ENCODE data around the gene TSACC.
A peak's percentile ranks its signal among the peaks of the same experiment; 100 is the strongest.
"Not testable (repeated sequence)": the region's sequence is repeated elsewhere in the genome, so short reads cannot be mapped to it uniquely, and the experiment has no call there.

TSACC gene

DNA sequence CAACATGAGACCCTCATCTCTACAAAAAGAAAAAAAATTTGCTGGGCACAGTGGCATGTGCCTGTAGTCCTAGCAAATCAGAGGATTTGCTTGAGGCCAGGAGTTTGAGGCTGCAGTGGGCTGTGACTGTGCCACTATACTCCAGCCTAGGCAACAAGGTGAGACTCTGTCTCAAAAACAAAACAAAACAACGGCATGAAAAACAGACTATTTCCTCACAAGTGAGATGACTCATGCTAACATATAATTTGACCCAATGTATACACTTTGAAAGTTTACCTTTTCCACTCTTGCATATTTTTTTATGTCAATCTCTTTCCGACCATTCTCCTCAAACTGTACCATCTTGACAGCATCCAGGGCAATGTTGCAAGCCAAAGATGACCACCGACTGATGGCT, 17.8 kb upstream of the TSACC start:
- H3K4me3 ChIP-seq (ENCODE audit: low read depth, low read length): no peak overlapping the region
- TF ChIP-seq, protein P1, sequence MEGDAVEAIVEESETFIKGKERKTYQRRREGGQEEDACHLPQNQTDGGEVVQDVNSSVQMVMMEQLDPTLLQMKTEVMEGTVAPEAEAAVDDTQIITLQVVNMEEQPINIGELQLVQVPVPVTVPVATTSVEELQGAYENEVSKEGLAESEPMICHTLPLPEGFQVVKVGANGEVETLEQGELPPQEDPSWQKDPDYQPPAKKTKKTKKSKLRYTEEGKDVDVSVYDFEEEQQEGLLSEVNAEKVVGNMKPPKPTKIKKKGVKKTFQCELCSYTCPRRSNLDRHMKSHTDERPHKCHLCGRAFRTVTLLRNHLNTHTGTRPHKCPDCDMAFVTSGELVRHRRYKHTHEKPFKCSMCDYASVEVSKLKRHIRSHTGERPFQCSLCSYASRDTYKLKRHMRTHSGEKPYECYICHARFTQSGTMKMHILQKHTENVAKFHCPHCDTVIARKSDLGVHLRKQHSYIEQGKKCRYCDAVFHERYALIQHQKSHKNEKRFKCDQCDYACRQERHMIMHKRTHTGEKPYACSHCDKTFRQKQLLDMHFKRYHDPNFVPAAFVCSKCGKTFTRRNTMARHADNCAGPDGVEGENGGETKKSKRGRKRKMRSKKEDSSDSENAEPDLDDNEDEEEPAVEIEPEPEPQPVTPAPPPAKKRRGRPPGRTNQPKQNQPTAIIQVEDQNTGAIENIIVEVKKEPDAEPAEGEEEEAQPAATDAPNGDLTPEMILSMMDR (IDR thresholded peaks at IDR 0.05; ENCODE audit: low read depth, low read length): no peak

DNA sequence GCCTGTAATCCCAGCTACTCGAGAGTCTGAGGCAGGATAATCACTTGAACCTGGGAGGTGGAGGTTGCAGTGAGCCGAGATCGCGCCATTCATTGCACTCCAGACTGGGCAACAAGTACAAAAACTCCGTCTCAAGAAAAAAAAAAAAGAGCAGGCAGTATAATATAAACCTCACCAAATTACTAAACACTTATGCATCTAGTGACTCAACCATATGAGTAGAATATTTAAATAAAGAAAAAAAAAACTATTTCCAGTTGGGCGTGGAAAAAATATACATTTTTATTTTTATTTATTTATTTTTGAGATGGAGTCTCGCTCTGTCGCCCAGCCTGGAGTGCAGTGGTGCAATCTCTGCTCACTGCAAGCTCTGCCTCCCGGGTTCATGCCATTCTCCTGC, 15.1 kb upstream of the TSACC start:
- H3K4me3 ChIP-seq (ENCODE audit: low read depth, low read length): not testable (repeated sequence)

DNA sequence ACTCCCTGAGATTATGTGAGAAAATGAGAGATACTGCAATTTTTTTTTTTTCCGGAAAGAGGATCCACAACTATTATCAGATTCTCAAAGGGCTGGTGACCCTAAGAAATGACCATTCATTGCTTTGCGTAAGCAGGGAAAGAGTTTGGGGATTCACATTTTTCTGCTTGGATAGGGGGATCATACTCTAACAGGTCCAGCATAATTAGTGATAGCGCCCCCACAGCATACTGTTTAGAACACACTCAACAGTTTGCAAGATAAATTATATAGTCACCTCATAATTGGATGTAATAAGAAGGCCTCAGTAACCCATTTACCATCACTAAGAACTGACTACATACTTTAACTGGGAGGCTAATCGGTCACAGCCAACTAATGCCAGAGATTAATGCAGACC, 2.1 kb upstream of the TSACC start:
- TF ChIP-seq, protein P1 (IDR thresholded peaks at IDR 0.05; ENCODE audit: low read depth, low read length): no peak
- H3K4me3 ChIP-seq (ENCODE audit: low read depth, low read length): peak overlapping the region; percentile 98

DNA sequence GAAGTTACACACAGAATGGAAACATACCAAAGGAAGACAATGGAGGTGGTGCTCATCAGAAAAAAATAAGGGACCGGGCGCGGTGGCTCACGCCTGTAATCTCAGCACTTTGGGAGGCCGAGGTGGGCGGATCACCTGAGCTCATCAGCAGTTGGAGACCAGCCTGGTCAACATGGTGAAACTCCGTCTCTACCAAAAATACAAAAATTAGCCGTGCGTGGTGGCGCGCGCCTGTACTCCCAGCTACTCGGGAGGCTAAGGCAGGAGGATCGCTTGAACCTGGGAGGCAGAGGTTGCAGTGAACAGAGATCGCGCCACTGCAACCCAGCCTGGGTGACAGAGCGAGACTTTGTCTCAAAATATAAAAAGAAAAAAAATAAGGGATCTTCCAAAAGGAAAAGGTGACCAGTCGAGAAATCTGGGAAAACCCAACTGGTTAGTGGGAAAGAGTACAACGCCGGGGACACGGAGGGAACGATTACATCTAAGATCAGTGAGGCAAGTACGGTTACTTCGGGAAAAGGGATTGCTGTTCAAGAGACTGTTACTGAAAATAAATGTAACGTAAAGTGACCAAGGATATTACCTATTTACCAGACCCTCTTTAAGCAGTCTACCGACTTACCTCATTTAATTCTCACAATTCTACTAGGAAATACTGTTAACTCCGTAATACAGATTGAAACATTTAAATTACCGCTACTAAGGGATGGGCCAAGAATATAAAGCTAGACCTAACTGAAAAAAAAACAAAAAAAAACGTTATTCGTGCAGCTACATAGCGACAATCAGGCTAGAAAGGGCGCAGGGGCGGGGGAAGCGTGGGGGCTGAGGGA, 1.1 kb upstream of the TSACC start:
- TF ChIP-seq, protein P1 (IDR thresholded peaks at IDR 0.05; ENCODE audit: low read depth, low read length): no peak

DNA sequence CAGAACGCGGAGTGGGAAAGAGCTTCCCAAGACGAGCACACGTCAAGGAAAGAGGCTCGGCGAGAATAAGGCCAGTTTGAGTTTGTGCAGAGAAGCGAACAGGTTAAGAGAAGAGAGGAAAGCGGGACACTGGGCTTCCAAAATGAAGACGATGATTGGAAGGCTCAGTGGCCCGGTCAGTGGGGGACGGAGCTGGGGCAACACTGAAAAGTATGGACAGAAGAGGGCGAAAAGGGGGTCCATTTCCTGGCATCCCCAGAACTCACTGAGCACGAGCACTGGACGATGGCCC, 492 bp upstream of the TSACC start:
- TF ChIP-seq, protein P1 (IDR thresholded peaks at IDR 0.05; ENCODE audit: low read depth, low read length): no peak
- H3K4me3 ChIP-seq (ENCODE audit: low read depth, low read length): peak overlapping the region; percentile 98

More for the DNA sequence above, 1.1 kb upstream of the TSACC start:
- peak overlapping the region; percentile 98 for H3K4me3 ChIP-seq (ENCODE audit: low read depth, low read length)

DNA sequence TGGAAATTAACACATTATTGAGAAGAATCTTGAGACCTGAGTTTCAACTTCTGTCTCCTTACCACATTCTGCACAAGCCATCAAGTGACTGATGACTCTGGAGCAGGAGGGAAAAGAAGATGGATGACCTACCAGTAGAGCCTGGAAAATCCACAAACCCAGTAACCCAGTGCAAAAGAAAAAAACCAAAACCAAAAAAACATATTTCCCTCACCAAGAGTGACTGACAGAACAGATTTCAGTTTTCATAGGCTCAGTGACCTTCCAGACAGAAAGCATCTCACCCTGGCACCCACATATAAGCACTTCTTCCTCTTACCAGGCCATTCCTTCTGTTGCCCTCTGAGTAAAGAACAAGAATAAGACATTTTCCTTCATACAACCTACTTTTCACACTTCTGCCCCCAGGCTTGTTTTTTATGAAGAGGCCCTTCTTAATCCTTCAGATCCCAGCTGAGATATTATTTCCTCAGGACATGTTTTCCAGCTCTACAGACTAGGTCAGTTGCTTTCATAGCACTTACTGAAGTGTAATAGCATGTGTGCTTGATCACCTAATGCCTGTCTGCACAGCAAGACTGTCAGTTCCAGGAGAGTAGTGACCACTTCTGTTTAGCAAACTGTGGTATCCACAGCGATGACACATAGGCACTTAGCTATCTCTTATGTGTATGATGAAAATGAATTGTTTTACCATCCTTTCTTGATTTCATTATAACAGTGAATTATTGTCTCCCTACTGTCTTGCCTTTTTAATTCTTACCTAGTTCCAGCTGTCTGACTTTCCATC, 4.0 kb downstream of the TSACC start:
- TF ChIP-seq, protein P1 (IDR thresholded peaks at IDR 0.05; ENCODE audit: low read depth, low read length): no peak
- no peak overlapping the region for H3K4me3 ChIP-seq (ENCODE audit: low read depth, low read length)

DNA sequence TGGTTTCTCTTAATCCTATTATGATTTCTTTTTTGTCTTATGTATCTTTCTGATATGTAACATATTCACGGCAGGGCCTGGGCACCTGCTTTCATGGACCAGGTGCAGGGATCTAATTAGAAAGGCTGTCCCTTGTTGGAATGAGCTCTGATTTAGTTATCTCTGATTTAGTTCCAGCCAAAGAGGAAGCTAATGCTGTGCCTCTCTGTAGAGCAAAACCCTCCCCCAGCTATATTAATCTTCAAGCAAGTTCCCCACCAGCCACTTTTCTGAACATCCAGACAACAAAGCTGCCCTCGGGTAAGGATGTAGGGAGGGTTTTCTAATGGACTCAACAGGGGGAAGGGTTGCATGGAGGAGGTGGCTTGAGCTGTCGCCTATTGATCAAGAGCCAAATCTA, 6.1 kb downstream of the TSACC start:
- TF ChIP-seq, protein P1 (IDR thresholded peaks at IDR 0.05; ENCODE audit: low read depth, low read length): no peak
- H3K4me3 ChIP-seq (ENCODE audit: low read depth, low read length): no peak overlapping the region

DNA sequence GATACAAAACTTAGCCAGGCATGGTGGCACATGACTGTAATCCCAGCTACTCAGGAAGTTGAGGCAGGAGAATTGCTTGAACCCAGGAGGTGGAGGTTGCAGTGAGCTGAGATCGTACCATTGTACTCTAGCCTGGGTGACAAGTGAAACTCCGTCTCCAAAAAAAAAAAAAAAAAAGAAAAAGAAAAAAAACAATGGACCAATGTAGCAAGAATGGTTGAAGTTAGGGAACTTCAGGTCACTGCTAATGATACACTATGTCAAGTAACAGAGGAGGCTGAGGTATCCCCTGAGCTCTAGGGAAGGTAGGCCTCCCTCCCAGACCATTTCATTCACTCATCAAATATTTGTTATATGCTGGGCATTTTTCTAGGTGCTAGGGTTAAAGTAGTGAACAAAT, 7.7 kb downstream of the TSACC start:
- H3K4me3 ChIP-seq (ENCODE audit: low read depth, low read length): not testable (repeated sequence)
